Central memory CD4-positive, alpha-beta T cell (primary cell): ENCODE measurements around the gene LIN9.
"Not testable (repeated sequence)": the region's sequence is repeated elsewhere in the genome, so short reads cannot be mapped to it uniquely, and the experiment has no call there.

Source experiments
- DNase-seq: peaks from one replicate; pipeline ENCODE4 v3.0.0; 2022
- total RNA-seq, 3 experiments: gene quantifications; one replicate each; lab custom pipeline; 2026; lab: John Stamatoyannopoulos, UW

The LIN9 gene, protein sequence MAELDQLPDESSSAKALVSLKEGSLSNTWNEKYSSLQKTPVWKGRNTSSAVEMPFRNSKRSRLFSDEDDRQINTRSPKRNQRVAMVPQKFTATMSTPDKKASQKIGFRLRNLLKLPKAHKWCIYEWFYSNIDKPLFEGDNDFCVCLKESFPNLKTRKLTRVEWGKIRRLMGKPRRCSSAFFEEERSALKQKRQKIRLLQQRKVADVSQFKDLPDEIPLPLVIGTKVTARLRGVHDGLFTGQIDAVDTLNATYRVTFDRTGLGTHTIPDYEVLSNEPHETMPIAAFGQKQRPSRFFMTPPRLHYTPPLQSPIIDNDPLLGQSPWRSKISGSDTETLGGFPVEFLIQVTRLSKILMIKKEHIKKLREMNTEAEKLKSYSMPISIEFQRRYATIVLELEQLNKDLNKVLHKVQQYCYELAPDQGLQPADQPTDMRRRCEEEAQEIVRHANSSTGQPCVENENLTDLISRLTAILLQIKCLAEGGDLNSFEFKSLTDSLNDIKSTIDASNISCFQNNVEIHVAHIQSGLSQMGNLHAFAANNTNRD
- total RNA-seq, result 7.3 to 17.6 (median 14.6) reads per million in 3 experiments

DNA sequence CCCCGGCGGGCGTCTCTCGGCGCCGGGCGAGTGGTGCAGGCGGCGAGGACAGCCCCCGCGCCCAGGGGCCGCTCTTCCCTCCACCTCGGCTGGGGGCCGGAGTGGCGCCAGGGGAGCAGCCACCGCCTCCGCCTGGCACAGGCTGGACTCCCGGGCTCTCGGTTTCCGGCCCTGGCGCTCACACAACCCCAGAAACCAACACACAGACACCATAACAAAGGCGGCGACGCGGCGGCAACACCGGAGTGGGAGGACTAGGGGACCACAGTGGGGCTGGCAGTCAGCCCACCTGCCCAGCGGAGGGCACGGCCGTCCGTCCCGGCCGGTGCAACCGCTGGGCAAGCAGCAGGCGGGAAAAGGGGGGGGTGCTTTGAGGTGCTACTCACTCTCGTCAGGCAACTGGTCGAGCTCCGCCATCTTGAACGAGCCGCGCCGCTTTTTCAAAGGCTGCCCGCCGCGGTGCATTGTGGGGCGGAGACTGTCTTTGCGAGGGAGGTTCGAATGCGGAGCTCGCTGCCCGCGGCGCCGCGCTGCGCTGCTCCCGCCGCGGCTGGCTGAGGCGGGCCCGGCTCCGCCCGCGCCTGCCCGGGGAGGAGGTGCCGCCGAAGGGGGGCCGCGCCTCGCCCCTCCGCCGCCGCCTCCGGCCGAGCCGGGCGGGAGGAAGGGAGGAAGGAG is at the start of gene LIN9:
Gene LIN9, minus strand, starts transcription at position 442 of the 675 bp plus-strand sequence. Its CDS starts 25 bp downstream, at position 417.
- peak; percentile 86 for DNase-seq

DNA sequence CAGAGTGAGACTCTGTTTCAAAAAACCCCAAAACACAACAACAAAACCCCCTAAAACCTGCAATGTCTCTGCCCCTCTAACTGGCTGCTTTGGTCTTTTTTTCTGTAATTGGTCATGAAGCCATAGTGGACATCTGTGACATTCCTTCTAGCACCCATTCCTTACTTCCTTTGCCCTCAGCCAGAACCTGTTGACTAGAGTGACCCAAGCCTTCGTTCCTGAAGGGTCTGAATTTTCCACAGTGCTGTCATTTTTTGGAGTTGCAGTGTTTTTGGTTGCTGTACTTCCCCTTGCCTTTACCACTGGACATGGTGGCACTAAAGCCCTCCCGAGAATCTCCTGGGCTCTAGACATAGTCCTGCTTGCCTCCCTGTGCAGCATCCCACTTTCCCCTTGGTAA is 48.5 kb upstream of the LIN9 start:
- DNase-seq, result no peak

DNA sequence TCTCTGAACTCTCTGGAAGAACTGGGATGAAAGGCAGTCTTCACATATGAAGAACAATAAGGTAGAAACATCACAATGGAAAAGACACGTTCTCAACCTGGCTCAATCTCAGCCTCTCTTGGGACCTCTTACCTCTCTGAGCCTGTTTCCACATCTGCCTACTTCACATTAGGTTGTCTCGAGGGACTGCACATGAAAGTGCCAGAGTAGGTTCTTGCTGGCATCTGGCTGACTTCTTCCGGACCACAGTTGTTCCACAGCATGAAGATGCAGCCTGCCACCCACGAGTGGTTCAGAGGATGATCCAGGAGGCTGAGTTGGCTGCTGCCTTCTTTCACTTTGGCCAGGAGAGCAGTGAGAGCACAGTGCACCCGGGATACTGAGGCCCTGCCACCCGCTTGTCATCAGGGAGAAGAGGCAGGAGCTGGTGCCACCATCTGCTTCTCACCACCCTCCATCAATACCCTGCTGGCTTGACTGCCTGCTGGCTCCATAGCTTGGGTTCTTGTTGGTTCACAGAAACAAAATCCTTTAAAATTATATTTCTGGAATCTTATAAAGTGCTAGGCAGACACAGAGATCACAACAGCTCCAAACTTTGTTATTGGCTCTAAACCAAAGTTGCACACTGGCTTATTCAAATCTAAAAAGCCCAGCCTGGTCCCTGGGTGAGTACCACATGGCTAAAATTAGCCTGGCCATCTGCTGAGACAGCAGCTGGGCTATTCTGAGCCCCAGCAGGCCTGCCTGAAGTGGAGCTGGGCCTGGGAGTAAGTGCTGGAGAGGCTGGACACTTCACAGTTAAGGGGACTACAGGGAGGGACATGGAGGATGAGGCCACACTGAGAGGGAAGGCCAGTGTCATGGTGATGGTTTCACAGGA is 46.9 kb upstream of the LIN9 start:
- no peak for DNase-seq

DNA sequence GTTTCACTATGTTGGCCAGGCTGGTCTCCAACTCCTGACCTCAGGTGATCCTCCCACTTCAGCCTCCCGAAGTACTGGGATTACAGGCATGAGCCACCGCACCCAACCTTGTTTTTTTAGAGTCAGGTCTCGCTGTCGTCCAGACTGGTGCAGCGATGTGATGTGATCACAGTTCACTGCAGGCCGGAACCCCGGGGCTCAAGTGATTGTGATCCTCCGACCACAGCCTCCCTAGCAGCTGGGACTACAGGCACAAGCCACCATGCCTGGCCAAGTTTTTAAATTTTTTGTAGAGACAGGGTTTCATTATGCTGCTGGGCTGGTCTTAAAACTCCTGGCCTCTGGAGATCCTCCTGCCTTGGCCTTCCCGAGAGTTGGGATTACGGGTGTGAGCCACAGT is 46.1 kb upstream of the LIN9 start:
- DNase-seq, result no peak

DNA sequence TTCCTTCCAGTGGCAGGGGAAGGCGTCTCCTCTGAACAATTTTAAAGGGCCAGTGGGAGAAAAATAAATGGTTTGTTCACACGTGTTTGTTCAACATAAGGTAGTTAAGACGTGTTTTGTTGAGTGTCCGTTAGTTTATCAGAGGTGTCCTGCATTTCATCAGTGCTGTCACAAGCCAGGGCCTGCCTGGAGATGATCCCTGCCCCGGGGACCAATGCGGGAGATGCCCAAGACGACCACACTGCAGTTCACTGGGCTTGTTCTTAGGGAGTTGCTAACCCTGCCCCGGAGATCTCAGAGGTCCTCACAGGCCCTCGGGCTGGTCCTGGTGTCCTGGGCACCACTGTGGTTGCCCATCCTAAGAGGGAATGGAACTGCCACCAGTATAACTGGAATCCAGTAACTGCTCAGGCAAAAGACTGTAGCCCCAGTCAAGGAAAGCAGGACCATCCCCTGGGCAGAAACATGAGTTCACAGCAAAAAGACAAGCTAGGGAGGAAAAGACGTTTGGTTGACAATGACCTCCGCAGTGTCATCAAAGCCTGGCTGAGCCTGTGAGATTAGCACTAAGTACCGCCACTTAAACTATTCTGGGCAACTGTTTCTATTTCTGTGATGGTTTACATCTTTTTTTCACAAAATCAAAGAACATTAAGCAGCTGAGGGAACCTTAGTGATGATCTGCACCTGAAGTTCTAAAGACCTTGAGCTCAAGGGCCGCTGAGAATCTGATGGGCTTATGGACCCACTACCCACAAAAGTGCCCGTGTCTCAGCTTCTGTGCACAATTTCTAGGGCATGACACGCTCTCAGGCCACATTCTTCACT is 44.9 kb upstream of the LIN9 start:
- no peak for DNase-seq

DNA sequence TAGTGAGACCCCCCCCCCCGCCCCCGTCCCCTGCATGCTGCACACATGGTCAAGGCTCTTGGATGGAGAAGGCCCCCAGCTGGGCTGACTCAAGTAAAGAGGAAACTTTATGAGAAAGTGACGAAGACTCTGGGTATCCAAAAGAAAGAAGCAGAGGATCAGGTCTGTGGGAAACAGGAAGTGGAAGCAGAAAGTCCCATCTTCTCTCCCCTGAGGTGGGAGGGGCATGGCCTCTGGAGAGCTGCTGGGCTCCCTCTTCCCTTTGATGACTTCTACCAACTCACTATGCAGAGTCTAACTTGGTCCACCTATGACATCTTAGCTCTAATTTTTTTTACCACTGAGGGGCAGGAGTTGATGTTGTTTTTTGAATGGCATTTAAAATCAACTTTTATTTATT is 42.7 kb upstream of the LIN9 start:
- no peak for DNase-seq

DNA sequence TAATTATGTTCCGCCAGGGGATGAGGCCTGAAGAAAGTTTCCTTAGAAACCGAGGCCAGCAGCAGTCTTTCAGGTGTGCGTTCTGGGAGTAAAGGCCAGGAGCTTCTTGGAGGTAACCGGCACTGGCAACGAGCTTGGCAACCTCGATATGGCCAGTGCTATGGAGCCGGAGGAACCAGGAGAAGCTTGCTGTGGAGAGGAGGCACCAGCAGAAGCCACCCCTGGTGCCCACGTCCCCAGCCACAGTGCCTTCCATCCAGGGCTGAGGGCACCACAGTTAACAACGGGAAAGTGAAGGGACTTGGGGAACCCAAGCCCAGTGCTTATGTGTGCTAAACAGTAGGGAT is 41.5 kb upstream of the LIN9 start:
- no peak for DNase-seq

DNA sequence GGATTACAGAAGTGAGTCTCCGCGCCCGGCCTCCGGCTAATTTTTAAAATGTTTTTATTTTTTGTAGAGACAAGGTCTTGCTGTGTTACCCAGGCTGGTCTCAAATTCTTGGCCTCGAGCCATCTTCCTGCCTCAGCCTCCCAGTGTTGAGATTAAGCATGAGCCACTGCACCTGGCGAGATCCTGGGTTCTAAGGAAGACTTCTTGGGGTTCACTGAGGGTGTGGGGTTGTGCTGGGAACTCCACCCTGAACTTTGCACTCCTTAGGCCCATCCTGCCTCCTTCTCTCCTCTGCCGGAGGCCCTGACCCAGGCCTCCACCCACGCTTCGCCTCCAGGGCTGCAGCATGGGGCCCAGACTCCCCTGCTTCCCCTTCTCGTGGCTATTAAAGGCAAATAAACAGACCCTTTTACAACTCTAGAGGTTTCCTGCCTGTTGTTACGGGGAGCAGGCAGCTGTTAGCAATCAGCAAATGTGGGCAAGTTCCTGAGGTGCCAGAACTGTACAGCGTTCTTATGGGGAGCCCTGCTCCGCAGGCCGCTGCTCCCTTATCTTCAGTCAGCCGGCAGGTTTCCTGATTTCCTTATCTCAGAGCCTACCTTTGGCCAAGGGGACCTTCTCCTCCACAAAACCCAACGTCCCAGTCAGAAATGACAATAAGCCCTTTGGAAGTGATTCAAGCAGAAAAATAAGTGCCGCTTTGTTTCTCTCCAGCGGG is 41.0 kb upstream of the LIN9 start:
- no peak for DNase-seq

DNA sequence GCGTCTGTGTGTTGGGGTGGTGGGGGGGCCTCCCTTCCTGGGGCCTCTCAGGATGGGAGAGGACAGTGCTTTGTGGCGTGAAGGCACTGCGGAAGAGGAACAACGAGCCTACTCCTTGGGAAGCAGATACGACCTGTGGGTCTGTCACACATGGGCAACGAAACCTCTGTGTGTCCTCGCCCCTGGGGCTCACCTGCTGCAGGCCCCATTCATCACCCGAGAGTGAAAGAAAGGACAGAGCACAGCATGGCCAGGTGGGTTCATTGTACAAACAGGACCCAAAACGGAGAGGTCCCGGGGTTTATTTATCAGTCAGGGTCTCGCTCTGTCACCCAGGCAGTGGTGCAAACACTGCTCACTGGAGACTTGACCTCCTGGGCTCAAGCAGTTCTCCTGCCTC is 40.1 kb upstream of the LIN9 start:
- DNase-seq, result no peak

DNA sequence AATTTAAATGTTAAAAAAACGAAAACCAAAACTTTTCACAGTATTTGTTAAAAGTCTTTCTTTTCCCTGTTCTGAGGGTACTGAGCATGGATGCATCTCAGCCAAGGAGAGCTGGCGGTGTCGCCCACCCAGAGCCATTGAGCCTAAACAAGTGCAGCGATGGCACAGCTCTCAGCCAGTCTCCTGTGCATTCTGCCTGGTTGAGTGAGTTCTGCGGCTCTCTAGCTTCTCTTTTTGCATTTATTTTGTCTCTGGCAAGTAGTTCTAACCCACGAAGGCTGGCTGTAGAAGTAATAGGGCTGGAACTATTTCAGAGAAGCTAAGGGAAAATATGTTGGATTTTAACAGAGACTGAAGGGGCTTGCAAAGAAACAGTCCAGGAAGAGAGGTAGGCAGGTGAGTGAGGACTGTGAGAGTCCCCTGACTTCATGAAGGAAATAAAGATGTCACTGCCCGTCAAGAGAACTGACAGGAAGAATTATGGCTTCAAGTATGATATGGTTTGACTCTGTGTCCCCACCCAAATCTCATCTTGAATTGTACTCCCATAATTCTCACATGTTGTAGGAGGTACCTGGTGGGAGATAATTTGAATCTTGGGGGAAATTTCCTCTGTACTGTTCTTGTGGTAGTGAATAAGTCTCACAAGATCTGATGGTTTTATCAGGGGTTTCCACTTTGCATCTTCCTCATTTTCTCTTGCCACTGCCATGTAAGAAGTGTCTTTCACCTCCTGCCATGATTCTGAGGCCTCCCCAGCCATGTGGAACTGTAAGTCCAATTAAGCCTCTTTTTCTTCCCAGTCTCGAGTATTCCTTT is 35.7 kb upstream of the LIN9 start:
- DNase-seq, result no peak

DNA sequence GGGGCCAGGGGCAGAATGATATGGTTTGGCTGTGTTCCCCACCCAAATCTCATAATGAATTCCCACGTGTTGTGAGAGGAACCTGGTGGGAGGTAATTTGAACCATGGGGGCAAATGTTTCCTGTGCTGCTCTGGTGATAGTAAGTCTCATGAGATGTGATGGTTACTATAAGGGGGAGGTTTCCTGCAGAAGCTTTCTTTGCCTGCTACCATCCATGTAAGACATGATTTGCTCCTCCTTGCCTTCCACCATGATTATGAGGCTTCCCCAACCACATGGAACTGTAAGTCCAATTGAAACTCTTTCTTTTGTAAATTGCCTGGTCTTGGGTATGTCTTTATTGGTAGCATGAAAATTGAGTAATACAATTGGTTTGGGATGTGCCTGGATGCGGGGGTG is 33.7 kb upstream of the LIN9 start:
- no peak for DNase-seq

DNA sequence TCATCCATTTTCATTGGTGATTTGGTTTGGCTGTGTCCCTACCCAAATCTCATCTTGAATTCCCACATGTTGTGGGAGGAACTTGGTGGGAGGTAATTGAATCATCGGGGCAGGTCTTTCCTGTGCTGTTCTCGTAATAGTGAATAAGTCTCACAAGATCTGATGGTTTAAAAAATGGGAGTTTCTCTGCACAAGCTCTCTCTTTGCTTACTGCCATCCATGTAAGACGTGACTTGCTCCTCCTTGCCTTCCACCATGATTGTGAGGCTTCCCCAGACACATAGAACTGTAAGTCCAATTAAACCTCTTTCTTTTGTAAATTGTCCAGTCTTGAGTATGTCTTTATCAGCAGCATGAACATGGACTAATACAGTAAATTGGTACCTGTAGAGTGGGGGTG is 31.1 kb upstream of the LIN9 start:
- not testable (repeated sequence) for DNase-seq

DNA sequence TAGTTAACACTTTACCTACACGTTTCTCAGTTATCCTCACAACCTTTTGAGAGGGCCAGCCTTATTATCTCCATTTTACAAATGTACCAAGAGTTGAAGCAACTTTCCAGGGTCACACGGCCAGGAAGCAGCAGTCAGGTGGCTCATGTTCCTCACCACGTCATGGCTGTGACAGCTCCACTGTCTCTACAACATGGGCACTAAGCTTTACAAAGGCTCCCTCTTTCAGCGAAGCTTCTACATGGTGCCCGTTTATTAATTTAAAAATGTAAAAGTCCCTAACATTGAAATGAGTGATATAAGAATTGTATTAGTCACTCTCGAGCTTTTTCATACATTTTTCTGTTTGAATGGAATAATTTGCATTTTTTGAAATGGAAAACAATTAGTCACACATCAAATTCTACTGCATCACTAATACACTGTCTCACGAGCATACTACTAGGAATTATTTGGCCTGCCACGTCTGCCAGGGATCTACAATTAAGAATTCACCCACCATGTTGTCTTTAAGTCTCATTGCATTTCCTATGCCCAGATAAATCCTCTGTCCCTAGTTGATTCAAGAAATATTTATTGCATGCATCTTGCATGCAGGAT is 28.4 kb upstream of the LIN9 start:
- no peak for DNase-seq

DNA sequence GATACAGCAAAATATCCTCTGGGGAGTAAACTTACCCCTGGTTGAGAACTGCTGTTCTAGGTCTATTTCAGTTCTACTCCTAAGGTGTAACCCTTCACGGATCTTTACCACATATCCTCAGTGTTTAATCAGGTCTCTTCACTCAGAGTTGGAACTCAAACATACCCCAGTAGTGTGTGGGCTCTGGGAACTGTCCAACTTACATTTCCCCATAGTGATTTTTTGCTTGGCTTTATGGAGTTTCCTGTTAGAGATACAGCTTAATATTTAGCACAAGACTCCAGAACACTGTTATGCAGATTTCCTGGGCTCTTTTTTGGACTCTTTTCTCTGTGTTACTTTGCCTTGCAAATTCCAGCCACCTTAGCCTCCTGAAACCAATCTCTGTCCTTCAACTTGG is 26.7 kb upstream of the LIN9 start:
- DNase-seq, result no peak

DNA sequence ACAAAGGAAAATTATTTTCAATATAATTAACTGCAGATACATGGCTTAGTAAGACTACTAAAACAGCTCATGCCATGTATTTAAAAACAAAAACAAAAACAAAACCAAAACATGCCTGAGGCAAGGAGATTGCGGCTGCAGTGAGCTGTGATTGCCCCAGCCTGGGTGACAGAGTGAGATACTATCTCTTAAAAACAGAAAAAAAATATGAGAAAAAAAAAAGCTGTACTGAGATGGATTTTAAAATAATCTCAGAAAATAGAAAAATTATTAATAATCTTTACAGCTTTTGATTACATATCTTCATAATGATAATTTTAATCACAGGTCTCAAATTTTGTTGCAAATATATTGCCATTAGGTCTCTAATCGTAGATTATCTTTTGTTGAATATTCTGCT is 24.0 kb upstream of the LIN9 start:
- no peak for DNase-seq

DNA sequence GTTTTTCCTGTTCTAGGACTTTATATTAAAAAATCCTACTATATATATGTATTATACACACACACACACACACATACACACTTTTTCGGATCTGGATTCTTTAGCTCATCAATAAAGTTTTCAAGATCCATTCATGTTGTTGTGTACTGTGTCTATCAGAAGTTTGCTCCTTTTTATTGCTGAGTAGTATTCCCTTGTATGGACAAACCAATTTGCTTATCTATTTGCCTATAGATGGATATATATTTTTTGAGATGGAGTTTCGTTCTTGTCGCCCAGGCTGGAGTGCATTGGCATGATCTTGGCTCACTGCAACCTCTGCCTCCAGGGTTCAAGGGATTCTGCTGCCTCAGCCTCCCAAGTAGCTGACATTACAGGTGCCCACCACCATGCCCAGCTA is 20.3 kb upstream of the LIN9 start:
- DNase-seq, result no peak

DNA sequence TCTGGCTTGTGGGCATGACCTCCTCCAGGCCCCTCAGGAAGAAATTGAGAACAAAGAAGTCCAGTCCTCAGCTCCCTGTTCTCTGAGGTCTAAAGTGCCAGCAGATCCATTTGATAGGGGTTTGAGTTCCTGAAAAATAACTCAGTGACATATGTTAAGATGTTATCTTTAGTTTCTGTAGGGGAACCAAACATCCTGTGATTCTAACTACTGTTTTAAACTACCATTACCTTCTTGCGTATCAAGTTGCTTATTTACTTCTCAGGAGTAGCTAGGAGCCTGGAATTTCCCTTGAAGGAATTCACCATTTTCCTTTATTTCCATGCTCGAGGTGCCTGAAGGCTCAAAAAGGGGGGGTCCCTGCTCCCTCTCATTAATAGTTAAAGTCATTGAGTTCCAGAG is 18.8 kb upstream of the LIN9 start:
- no peak for DNase-seq

DNA sequence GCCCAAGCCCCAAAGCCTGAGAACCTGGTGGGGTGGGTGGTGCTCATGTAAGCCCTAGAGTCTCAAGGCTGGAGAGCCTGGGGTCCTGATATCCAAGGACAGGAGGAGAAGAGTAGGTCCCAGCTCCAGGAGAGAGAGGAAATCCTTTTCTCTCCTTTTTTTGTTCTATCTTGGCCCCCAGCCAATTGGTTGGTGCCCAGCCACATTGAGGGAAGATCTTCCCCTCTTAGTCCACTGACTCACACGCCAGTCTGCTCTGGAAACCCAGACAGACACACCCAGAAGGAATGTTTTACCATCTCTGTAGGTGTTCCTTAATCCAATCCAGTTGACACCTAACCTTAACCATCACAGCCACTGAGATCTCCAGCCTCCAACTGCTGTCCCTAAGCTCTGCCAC is 16.2 kb upstream of the LIN9 start:
- no peak for DNase-seq

DNA sequence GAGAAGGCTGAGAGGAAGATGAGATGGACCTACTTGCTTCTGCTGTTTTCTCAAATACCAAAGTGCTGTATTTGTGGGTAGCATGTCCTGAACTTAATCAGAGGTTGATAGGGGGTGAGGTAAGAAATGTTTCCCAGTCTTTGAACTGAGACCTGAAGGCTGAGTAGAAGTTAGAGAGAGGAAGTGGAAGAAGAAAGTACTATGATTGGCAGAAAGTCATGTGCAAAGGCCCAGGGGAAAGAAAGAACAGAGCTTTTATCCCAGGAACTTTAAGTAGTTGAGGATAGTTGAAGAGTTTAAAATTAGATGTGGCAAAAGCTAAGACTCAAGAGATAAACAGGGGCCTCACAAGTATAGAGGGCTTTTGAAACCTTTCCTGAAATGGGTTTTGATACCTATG is 15.5 kb upstream of the LIN9 start:
- no peak for DNase-seq

DNA sequence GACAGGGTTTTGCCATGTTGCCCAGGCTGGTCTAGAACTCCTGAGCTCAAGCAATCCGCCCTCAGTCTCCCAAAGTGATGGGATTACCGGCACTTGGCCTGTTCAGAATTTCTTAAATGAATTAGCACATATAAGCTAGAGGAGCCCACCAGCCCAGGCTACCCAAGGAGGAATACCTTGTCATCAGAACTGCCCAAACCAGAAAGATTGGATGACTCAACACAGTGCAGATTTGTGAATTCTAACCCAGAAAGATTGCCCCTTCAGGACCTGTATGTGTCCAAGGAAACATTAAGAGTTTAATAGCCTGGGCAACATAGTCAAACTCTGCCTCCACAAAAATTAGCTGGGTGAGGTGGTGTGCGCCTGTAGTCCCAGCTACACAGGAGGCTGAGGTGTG is 14.0 kb upstream of the LIN9 start:
- DNase-seq, result no peak
